ENCODE measurements around the gene EML6. TPM values are rescaled to one million over a fixed set of nuclear protein-coding genes. Genes with fewer than 3 reads are reported as not detected.

EML6 gene
- total RNA-seq, 4 donors from 2014 or later = 0.51 to 1.1 (median 0.61) TPM

GRCh38 chr2:54757500-54757899 is 34.0 kb downstream of the EML6 start:
- TF ChIP-seq, protein P1, sequence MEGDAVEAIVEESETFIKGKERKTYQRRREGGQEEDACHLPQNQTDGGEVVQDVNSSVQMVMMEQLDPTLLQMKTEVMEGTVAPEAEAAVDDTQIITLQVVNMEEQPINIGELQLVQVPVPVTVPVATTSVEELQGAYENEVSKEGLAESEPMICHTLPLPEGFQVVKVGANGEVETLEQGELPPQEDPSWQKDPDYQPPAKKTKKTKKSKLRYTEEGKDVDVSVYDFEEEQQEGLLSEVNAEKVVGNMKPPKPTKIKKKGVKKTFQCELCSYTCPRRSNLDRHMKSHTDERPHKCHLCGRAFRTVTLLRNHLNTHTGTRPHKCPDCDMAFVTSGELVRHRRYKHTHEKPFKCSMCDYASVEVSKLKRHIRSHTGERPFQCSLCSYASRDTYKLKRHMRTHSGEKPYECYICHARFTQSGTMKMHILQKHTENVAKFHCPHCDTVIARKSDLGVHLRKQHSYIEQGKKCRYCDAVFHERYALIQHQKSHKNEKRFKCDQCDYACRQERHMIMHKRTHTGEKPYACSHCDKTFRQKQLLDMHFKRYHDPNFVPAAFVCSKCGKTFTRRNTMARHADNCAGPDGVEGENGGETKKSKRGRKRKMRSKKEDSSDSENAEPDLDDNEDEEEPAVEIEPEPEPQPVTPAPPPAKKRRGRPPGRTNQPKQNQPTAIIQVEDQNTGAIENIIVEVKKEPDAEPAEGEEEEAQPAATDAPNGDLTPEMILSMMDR (IDR thresholded peaks at IDR 0.05; ENCODE audit: low read depth) = no peak

DNA sequence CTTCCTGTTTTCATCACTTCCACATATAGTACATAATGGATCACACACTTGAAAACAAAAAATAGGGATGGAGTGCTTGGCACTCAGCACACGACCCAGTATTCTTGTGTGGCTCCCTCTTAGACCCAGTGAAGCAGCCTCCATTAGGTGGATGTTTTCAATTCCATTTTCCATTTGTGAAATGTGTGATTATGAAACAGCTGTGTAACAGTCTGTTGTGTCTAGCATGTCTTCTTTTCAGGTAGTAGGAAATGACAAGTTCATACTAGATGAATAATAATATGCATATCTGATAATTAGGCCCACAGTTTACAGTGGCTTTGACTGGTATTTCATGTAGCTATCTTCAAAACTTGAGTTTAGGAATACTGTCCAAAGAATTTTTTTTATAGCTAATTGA is 35.5 kb downstream of the EML6 start:
- TF ChIP-seq, protein P1 (IDR thresholded peaks at IDR 0.05; ENCODE audit: low read depth) = no peak

DNA sequence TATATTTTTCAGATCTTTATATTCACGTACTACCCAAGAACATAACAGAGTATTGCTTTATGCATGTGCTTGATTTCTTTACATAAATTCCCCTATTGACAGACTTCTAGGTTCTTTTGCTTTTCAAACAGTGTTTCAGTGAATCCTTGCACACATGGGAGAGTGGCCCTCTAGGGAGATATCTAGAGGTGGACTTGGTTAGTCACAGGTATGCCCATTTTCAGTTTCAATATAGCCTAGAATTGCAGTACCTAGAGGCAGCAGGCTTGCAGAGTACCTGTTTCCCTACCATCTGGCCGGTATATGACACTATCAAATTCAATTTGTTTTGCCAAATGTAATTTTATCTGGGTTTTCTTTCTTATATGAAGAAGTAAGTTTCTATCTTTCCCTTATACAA is 36.8 kb downstream of the EML6 start:
- TF ChIP-seq, protein P1 (IDR thresholded peaks at IDR 0.05; ENCODE audit: low read depth) = no peak

DNA sequence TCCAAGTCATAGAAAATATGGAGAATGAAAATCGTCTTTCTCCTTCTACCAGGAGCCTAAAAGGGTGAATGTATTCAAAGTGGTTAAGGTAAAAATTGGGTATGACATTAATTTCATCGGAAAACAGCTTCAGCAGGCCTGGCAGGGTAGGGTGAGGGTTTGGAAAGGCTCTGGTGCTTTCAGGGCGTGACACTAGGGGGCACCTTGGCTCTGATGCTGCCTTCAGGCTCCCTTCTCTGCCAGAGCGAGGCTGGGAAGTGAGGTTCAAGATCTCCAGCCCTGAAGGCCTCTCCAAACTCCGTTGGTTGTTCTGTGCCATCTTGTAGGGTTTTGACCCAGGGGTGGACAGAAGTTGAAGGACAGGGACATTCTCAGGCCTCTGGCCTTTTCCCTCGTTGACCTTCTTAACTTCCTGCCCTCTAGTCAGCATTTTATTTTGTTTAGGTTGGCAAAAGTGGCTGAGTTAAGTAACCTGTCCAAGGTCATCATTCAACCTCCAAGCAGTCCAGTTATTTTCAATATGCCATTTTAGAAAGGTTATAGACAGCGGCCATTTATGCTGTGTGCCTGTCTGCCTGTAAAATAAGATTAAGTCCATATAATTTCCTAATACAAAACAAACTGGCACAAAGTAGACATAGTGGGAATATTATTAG is 40.3 kb downstream of the EML6 start:
- TF ChIP-seq, protein P1 (IDR thresholded peaks at IDR 0.05; ENCODE audit: low read depth) = no peak

- TF ChIP-seq, protein P1 (IDR thresholded peaks at IDR 0.05; ENCODE audit: low read depth) = no peak
These were observed 44.5 kb downstream of the EML6 start for GRCh38 chr2:54767921-54768320.

- TF ChIP-seq, protein P1 (IDR thresholded peaks at IDR 0.05; ENCODE audit: low read depth) = no peak
These were observed 45.4 kb downstream of the EML6 start for GRCh38 chr2:54768772-54769428.

- TF ChIP-seq, protein P1 (IDR thresholded peaks at IDR 0.05; ENCODE audit: low read depth) = no peak
These were observed 46.7 kb downstream of the EML6 start for GRCh38 chr2:54770211-54770610.
